ENCODE data around the gene OR2H2.

Gene OR2H2

DNA sequence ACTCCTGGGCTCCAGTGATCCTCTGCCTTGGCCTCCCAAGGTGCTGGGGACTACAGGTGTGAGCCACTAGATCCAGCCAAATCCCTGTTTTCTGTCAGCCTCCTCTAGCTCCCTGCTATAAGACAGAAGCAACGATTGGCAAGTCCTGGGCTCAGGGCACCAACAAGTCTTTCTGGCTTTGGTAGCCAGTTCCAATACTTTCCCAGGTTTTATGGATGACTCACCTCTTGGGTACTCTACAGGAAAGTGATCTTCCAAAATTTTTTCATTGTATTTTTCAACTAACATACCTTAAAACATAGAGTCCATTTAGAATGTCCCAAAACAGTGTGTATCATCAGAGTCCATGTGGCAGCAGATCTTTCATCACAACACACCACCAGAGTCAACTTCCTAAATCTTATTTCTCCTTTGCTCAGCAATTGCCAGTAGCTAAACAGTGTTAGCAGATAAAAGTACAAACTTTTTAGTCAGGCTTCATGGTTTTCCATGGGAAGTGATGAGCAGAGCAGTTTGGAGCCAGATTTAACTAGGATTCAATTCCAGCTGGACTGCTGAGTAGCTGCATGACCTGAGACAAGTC lies 34.7 kb downstream of the OR2H2 start:
- Histone ChIP-seq H3K9me3 (replicated peaks; ENCODE audit: low read length) (no peaks in the 10 kb centered on the region), H3K36me3 (ENCODE audit: insufficient read depth, low read length) (peaks cover 45% of the 10 kb centered on the region)

DNA sequence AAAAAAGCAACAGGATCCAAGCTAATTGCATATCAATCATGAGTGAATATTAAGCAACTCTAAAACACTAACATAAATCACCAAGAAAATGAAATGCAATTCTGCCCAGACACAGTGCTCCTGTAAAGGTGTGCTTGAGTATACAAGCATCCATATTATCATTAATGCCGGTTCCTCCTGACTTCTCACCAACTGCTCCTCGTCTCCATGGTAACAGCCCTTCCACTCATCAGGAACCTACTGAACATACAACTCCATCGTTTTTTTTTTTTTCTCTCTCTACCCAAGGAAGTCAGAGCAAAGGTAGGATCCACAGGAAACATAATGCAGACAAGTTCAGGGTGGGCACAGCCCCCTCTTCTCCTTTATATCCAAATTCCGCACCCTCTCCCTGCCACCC lies 35.7 kb downstream of the OR2H2 start:
- H3K4me2 ChIP-seq (ENCODE audit: low read length) = no peak overlapping the region
- H3K9me3 ChIP-seq (replicated peaks; ENCODE audit: low read length) = no peaks in the 10 kb centered on the region

More for the DNA sequence above, 34.7 kb downstream of the OR2H2 start:
- no peak overlapping the region for H3K4me2 ChIP-seq (ENCODE audit: low read length)
- no peak overlapping the region for H3K4me3 ChIP-seq (ENCODE audit: low read length)
- H3K27me3 ChIP-seq (ENCODE audit: control insufficient read depth, insufficient read depth, low read length) = no peaks in the 10 kb centered on the region
- H3K9ac ChIP-seq (ENCODE audit: low read depth, low read length) = no peak overlapping the region
- H3K4me1 ChIP-seq (ENCODE audit: control insufficient read depth, insufficient read depth, low read length) = no peaks in the 10 kb centered on the region

DNA sequence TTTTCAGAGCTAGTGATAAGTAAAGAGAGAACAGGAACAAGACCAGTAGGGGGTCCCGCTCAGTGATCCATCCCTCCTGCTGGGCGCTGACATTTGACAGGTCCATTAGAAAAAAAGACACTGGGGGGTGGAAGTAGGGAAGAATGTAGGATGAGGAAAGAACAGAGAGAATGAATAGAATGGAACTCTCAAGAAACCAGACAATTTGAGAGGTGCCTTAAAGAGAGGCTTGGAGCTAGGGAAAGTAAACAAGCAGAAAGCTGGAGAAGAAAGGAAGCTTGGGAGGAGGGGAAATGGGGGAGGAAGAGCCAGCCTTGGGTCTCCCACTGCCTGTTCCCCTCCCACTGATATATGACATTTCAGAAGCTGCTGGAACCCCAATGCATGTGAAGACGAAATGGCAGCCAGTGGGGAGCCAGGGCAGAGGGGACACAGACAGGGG lies 39.6 kb downstream of the OR2H2 start:
- Histone ChIP-seq H3K4me3 (ENCODE audit: low read length) (no peak overlapping the region), H3K36me3 (ENCODE audit: insufficient read depth, low read length) (peaks cover 37% of the 10 kb centered on the region), H3K9ac (ENCODE audit: low read depth, low read length) (no peak overlapping the region), H3K27me3 (ENCODE audit: control insufficient read depth, insufficient read depth, low read length) (no peaks in the 10 kb centered on the region), H3K4me1 (ENCODE audit: control insufficient read depth, insufficient read depth, low read length) (peaks cover 8% of the 10 kb centered on the region), H3K9me3 (replicated peaks; ENCODE audit: low read length) (no peaks in the 10 kb centered on the region), H3K4me2 (ENCODE audit: low read length) (no peak overlapping the region)

More for the DNA sequence above, 35.7 kb downstream of the OR2H2 start:
- Histone ChIP-seq H3K4me3 (ENCODE audit: low read length) (no peak overlapping the region), H3K27me3 (ENCODE audit: control insufficient read depth, insufficient read depth, low read length) (no peaks in the 10 kb centered on the region), H3K36me3 (ENCODE audit: insufficient read depth, low read length) (peaks cover 43% of the 10 kb centered on the region), H3K9ac (ENCODE audit: low read depth, low read length) (no peak overlapping the region), H3K4me1 (ENCODE audit: control insufficient read depth, insufficient read depth, low read length) (no peaks in the 10 kb centered on the region)

DNA sequence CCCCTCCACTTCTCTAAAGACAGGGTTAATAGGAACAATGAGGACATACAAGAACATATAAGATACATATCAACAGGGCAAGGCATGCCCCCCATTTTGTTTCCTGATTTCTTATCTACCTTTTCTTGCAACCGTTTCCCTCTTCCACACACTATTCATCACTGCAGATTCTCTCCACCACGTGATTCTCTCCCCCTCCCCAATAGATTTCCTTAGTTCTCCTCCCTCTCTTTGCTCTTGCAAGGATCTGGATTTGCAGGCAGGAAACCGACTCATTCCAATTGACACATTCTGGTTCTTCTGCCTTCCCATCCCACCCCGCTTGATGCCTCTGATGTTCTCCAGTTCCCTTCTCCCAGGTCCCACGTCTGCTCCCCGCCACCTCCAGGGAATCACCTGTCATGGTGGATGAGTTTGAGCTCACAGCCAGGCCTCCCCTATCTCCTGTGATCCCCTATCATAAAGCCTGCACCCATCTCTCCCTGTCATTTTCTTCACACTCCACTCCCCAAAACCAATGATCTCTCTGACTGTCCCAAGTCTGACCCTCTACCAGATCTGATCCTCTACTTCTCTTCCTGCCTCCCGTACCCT lies 40.5 kb downstream of the OR2H2 start:
- no peak overlapping the region for H3K4me2 ChIP-seq (ENCODE audit: low read length)
- H3K4me3 ChIP-seq (ENCODE audit: low read length) = no peak overlapping the region
- H3K4me1 ChIP-seq (ENCODE audit: control insufficient read depth, insufficient read depth, low read length) = peaks cover 10% of the 10 kb centered on the region
- H3K9ac ChIP-seq (ENCODE audit: low read depth, low read length) = no peak overlapping the region
- H3K27me3 ChIP-seq (ENCODE audit: control insufficient read depth, insufficient read depth, low read length) = no peaks in the 10 kb centered on the region
- peaks cover 28% of the 10 kb centered on the region for H3K36me3 ChIP-seq (ENCODE audit: insufficient read depth, low read length)
- no peaks in the 10 kb centered on the region for H3K9me3 ChIP-seq (replicated peaks; ENCODE audit: low read length)

DNA sequence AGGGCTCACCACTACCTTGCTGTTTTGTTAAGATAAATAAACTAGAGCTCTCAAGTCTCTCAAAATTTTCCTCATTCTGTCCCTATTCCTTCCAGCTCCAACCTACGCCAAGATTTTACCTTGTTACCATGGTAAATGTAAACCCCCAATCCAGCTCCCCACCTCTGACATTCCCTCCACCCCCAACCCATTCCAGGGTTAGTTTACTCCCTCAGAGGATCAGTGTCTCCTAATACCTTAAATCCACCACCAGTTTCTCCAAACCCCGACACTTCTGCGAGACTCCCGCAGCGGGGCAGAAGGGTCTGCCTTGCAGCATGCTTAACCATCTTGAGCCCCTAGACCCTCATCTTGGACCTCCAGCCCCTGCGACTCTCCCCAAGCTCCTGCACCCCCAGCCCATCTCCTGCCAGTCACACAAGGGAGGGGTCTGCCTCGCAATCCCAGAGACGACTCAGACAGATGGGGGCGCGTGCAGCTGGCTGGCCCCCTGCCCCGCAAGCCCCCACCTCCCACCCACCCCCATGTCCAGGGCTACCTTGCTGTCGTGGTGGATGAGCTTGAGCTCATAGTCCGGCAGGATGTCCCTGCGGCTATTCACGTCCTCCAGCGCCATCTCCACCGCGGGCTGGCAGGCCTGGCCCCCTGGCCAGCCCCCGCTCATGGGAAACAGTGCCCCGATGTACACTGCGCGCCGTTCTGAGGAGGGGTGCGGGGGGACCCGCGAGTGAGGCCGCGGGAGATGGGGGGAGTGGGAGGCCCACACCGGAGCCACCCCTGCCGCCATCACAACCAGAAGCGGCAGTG lies 42.2 kb downstream of the OR2H2 start:
- peak overlapping the region; percentile 80 for H3K9ac ChIP-seq (ENCODE audit: low read depth, low read length)

DNA sequence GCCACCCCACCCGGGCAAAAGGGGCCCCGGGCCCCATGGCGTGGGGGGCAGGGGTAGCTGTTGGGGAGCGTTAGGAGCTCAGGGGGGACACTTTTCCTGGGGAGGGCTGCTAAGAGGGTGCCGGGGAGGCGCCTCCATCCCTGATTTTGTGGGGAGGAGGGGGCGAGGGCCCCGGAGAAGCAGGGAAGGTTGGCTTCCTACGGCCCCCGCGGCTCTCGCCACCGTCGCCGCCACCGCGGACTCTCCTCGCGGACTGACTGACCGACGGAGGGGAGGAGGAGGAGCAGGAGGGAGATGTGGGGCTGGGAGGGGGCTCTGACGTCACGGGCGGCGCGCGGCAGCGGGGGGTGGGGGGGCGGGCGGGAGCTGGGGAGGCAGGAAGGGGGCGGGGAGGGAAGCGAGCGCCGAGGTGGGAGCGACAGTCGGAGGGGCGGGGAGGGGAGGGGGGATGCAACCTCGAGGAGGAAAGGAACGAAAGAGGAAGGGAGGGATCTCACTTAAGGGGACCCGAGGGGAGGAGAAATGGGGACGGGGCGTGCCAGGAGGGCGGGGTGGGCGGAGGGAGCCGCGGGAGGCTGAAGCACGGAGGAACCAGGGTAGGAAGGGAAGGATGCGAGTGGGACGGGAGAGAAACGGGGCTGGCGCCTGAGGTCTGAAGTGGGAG lies 43.0 kb downstream of the OR2H2 start:
- Histone ChIP-seq H3K4me2 (ENCODE audit: low read length) (peak overlapping the region; percentile 94), H3K4me3 (ENCODE audit: low read length) (peak overlapping the region; percentile 78), H3K4me1 (ENCODE audit: control insufficient read depth, insufficient read depth, low read length) (peaks cover 19% of the 10 kb centered on the region), H3K9ac (ENCODE audit: low read depth, low read length) (peak overlapping the region; percentile 80), H3K9me3 (replicated peaks; ENCODE audit: low read length) (no peaks in the 10 kb centered on the region), H3K36me3 (ENCODE audit: insufficient read depth, low read length) (peaks cover 5% of the 10 kb centered on the region), H3K27me3 (ENCODE audit: control insufficient read depth, insufficient read depth, low read length) (no peaks in the 10 kb centered on the region)

More for the DNA sequence above, 42.2 kb downstream of the OR2H2 start:
- peaks cover 19% of the 10 kb centered on the region for H3K4me1 ChIP-seq (ENCODE audit: control insufficient read depth, insufficient read depth, low read length)
- peak overlapping the region; percentile 78 for H3K4me3 ChIP-seq (ENCODE audit: low read length)
- H3K27me3 ChIP-seq (ENCODE audit: control insufficient read depth, insufficient read depth, low read length) = no peaks in the 10 kb centered on the region
- H3K9me3 ChIP-seq (replicated peaks; ENCODE audit: low read length) = no peaks in the 10 kb centered on the region
- H3K4me2 ChIP-seq (ENCODE audit: low read length) = peak overlapping the region; percentile 94
- peaks cover 13% of the 10 kb centered on the region for H3K36me3 ChIP-seq (ENCODE audit: insufficient read depth, low read length)

DNA sequence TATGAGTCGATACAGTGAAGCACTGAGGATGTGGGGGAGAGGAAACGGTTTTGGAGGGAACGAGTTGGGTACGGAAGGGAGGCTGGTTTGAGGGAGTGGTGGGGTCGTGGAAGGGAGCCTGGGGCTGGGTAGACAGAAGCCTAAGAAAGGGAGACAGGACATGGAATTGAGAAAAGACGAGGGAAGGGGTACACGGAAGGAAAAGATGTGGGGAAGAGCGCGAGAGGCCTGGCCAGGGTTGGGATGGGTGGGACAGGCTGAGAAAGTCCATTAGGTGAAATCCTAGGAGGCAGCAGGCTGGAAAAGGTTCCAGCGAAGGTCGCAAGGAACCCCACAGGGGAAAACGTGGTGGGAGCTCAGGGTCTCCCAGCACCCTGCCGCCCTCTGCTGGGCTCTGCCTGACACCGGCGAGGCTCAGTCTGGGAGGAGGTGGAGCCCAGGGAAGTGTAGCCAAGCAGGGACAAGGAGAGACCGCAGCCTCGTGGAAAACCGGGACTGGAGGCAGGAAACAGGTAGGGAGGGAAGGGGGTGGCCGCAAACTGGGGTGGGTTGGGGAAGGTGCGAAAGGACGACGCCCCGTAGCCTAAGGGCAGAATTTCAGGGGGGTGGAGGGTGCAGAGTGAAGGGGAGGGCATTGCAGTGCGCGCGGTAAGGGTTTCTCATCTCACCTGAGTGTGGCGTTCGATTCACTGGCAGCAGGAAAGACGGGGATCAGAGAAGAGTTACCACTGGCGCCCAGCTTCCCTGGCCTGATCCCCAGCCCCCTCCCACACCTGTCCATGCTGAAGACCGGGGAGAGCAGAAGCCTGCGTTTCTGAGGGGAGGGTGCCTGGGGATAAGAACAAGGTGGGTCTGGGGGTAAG lies 43.7 kb downstream of the OR2H2 start:
- Histone ChIP-seq H3K4me1 (ENCODE audit: control insufficient read depth, insufficient read depth, low read length) (peaks cover 23% of the 10 kb centered on the region), H3K27me3 (ENCODE audit: control insufficient read depth, insufficient read depth, low read length) (no peaks in the 10 kb centered on the region), H3K9ac (ENCODE audit: low read depth, low read length) (peak overlapping the region; percentile 77), H3K36me3 (ENCODE audit: insufficient read depth, low read length) (no peaks in the 10 kb centered on the region), H3K4me2 (ENCODE audit: low read length) (peak overlapping the region; percentile 91), H3K4me3 (ENCODE audit: low read length) (peak overlapping the region; percentile 74), H3K9me3 (replicated peaks; ENCODE audit: low read length) (no peaks in the 10 kb centered on the region)

DNA sequence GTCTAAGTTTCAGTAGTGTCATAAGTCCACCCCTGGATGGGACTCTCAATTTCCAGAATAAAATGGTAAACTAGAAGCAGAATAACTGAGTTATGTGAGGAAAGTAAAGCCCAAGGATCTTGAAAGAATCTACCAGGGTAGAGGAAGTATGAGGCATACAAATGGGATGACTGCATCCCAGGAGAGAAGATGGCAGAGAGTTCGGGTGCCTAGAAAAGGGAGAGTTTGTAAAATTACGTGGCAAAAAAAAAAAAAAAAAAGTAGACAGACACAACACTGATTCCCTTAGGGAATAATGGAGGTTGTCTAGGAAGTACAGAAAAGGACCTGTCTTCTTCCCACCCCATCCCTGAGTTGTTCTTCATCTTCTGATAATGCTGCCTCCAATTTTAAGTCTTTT lies 44.6 kb downstream of the OR2H2 start:
- no peak overlapping the region for H3K9ac ChIP-seq (ENCODE audit: low read depth, low read length)
- H3K4me2 ChIP-seq (ENCODE audit: low read length) = peak overlapping the region; percentile 91
- no peaks in the 10 kb centered on the region for H3K27me3 ChIP-seq (ENCODE audit: control insufficient read depth, insufficient read depth, low read length)
- H3K4me1 ChIP-seq (ENCODE audit: control insufficient read depth, insufficient read depth, low read length) = peaks cover 25% of the 10 kb centered on the region
- no peaks in the 10 kb centered on the region for H3K36me3 ChIP-seq (ENCODE audit: insufficient read depth, low read length)
- H3K4me3 ChIP-seq (ENCODE audit: low read length) = no peak overlapping the region
- H3K9me3 ChIP-seq (replicated peaks; ENCODE audit: low read length) = no peaks in the 10 kb centered on the region

DNA sequence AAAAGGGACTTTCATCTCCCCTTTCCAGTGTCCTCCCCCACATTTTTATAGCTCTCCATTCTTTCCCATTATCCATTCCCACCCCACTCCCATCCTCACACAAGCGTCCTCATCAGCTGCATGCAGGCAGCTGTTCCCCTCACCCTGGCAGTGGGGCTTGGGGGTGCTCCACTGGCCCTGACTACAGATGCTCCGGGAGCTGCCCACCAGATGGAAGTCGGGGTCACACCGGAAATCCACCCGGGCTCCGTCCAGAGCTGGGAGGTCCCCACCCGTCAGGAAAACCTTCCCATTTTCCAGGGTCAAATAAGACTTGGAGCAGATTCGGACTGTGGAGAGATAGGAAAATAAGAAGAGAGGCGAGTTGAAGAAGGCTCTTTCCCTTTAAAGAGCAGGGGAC lies 45.4 kb downstream of the OR2H2 start:
- Histone ChIP-seq H3K9ac (ENCODE audit: low read depth, low read length) (no peak overlapping the region), H3K4me3 (ENCODE audit: low read length) (no peak overlapping the region), H3K36me3 (ENCODE audit: insufficient read depth, low read length) (no peaks in the 10 kb centered on the region), H3K27me3 (ENCODE audit: control insufficient read depth, insufficient read depth, low read length) (no peaks in the 10 kb centered on the region), H3K4me1 (ENCODE audit: control insufficient read depth, insufficient read depth, low read length) (peaks cover 25% of the 10 kb centered on the region), H3K4me2 (ENCODE audit: low read length) (no peak overlapping the region), H3K9me3 (replicated peaks; ENCODE audit: low read length) (no peaks in the 10 kb centered on the region)

DNA sequence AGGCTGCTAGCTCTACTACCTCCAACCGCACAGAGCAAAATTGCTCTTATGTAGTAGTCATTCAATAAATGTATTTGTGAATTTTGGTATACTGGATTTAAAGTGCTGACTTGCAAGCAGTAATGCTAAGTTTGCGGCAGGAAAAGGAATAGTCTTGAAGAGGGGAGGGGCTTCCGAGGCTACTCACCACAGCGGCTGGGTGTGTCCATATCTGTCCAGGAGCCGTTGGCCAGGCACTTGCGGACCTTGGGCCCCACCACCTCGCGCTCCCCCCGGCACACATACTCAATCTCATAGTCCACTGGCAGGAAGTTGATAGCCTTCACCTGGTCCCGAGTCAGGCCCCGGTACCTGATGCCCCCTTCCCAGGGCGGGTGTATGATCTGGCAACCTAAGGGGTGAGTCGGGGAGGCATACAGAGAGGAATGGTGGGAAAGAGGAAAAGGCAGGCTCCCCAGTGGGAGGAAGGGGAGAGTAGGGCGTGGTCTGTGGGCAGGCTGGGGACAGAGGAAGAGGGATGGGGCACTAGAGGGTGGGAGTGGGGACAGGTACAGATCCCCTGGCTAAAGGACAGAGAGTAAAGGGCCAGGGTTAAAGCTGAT lies 46.4 kb downstream of the OR2H2 start:
- no peaks in the 10 kb centered on the region for H3K9me3 ChIP-seq (replicated peaks; ENCODE audit: low read length)
- no peaks in the 10 kb centered on the region for H3K27me3 ChIP-seq (ENCODE audit: control insufficient read depth, insufficient read depth, low read length)
- H3K9ac ChIP-seq (ENCODE audit: low read depth, low read length) = peak overlapping the region; percentile 75
- H3K4me1 ChIP-seq (ENCODE audit: control insufficient read depth, insufficient read depth, low read length) = peaks cover 25% of the 10 kb centered on the region
- H3K4me2 ChIP-seq (ENCODE audit: low read length) = peak overlapping the region; percentile 98
- no peaks in the 10 kb centered on the region for H3K36me3 ChIP-seq (ENCODE audit: insufficient read depth, low read length)
- peak overlapping the region; percentile 81 for H3K4me3 ChIP-seq (ENCODE audit: low read length)

All from skeletal muscle satellite cell (primary cell).